Activated CD4-positive, alpha-beta T cell treated with anti-CD3 and anti-CD28 coated beads, Interleukin-2, amount 50 U/mL, for 24 hours (primary cell): ENCODE results near the gene SUGCT.
"Not testable (repeated sequence)": the region's sequence is repeated elsewhere in the genome, so short reads cannot be mapped to it uniquely, and the experiment has no call there.

Source experiments
- DNase-seq, 2 donors: peaks; one replicate each; pipeline ENCODE4 v3.0.0-alpha.2; 2020; ENCODE audit warnings: low read depth in 1 of 2, low spot score in 1 of 2

Gene SUGCT

GRCh38 chr7:40604601-40605438 lies 470.0 kb downstream of the SUGCT start:
- DNase-seq, result no peak

- DNase-seq, result no peak
These were observed 473.7 kb downstream of the SUGCT start for GRCh38 chr7:40608321-40609075.

GRCh38 chr7:40610461-40610860 lies 475.7 kb downstream of the SUGCT start:
- no peak for DNase-seq

- DNase-seq, result no peak
These were observed 476.5 kb downstream of the SUGCT start for GRCh38 chr7:40611095-40611871.

- DNase-seq, result no peak
These were observed 477.5 kb downstream of the SUGCT start for GRCh38 chr7:40612298-40612697.

GRCh38 chr7:40619647-40620046 lies 484.8 kb downstream of the SUGCT start:
- no peak for DNase-seq

GRCh38 chr7:40621592-40621998 lies 486.8 kb downstream of the SUGCT start:
- no peak for DNase-seq

- DNase-seq, result no peak
These were observed 488.2 kb downstream of the SUGCT start for GRCh38 chr7:40622941-40623501.

GRCh38 chr7:40623863-40624262 lies 489.1 kb downstream of the SUGCT start:
- DNase-seq, result no peak

- DNase-seq, result not testable (repeated sequence)
These were observed 492.6 kb downstream of the SUGCT start for GRCh38 chr7:40627361-40627760.

- DNase-seq, result no peak
These were observed 495.1 kb downstream of the SUGCT start for GRCh38 chr7:40629891-40630290.

- no peak for DNase-seq
These were observed 499.3 kb downstream of the SUGCT start for GRCh38 chr7:40634118-40634517.

GRCh38 chr7:40638545-40639320 lies 503.9 kb downstream of the SUGCT start:
- DNase-seq, result no peak

GRCh38 chr7:40640566-40640965 lies 505.8 kb downstream of the SUGCT start:
- no peak for DNase-seq

- DNase-seq, result no peak
These were observed 506.9 kb downstream of the SUGCT start for GRCh38 chr7:40641701-40642100.

- DNase-seq, result no peak
These were observed 508.9 kb downstream of the SUGCT start for GRCh38 chr7:40643664-40644063.

GRCh38 chr7:40644454-40645188 lies 509.8 kb downstream of the SUGCT start:
- DNase-seq, result no peak

- DNase-seq, result no peak
These were observed 510.4 kb downstream of the SUGCT start for GRCh38 chr7:40645197-40645596.

- DNase-seq, result no peak
These were observed 511.9 kb downstream of the SUGCT start for GRCh38 chr7:40646717-40647116.

- DNase-seq, result no peak
These were observed 512.9 kb downstream of the SUGCT start for GRCh38 chr7:40647719-40648118.
